AG04450 (cell line): ENCODE data around the gene GNA15. TPM values are rescaled to one million over a fixed set of nuclear protein-coding genes. Genes with fewer than 3 reads are reported as not detected.
"Not testable (repeated sequence)": the region's sequence is repeated elsewhere in the genome, so short reads cannot be mapped to it uniquely, and the experiment has no call there.

ENCODE experiments used
- CTCF ChIA-PET: fragments of 300-600, 350-600 bp; formaldehyde crosslinking; extraction: SDS; loops from one replicate; lab custom pipeline; 2022; ENCODE audit warnings: antibody characterized with exemption, inconsistent platforms; lab: Charles Lee
- POLR2A ChIA-PET: fragments of 350-600 bp; formaldehyde crosslinking; extraction: SDS; loops from one replicate; lab custom pipeline; 2021; ENCODE audit warnings: antibody characterized with exemption, inconsistent platforms; lab: Yijun Ruan, JAX
- DNase-seq: peaks from one replicate; pipeline ENCODE4 v3.0.0-alpha.2; 2011; ENCODE audit warnings: low read depth, low spot score
- H3K27ac ChIP-seq: one replicate; pipeline ENCODE4 v1.5.1; 2012; ENCODE audit warnings: low read depth, low read length, control low read depth
- H3K27me3 ChIP-seq: one replicate; pipeline ENCODE4 v1.6.0; 2012; ENCODE audit warnings: low read length; ENCODE audit not compliant: control insufficient read depth, insufficient read depth
- H3K4me3 ChIP-seq: 2 replicates; pipeline ENCODE4 v1.5.1; 2011; ENCODE audit warnings: mild to moderate bottlenecking, low read depth, low read length, control low read depth
- H3K9me3 ChIP-seq: 2 replicates; pipeline ENCODE4 v1.5.1; 2012; ENCODE audit warnings: low read length; ENCODE audit not compliant: control insufficient read depth, insufficient read depth
- CTCF ChIP-seq: IDR thresholded peaks from 2 replicates; pipeline ENCODE4 v1.5.1; 2011; ENCODE audit warnings: low read depth, low read length, control low read depth, inconsistent platforms
- polyA plus RNA-seq: library from polyadenylated mRNA; depleted of rRNA; stranded (reverse); fragments of >200 nt; gene quantifications from 2 replicates; pipeline ENCODE4 v1.2.3, GENCODE V29; 2011

Gene GNA15
- polyA plus RNA-seq, 1 experiment: not detected

GRCh38 chr19:3201911-3202310 is 66.1 kb downstream of the GNA15 start:
- DNase-seq: no peak
- Histone ChIP-seq H3K9me3 (no peaks in the 10 kb centered on the region; the same call in 1 of the 2 replicates), H3K4me3 (no peak overlapping the region), H3K27ac (no peak overlapping the region), H3K27me3 (no peaks in the 10 kb centered on the region)
- no peak for TF ChIP-seq CTCF
- POLR2A ChIA-PET: no interaction called here
- CTCF ChIA-PET: no interaction called here

- Histone ChIP-seq H3K4me3 (no peak overlapping the region), H3K9me3 (no peaks in the 10 kb centered on the region; the same call in 1 of the 2 replicates), H3K27ac (no peak overlapping the region), H3K27me3 (no peaks in the 10 kb centered on the region)
- TF ChIP-seq CTCF: no peak
- POLR2A ChIA-PET: no interaction called here
- CTCF ChIA-PET: no interaction called here
- DNase-seq: no peak
These were observed 66.5 kb downstream of the GNA15 start for GRCh38 chr19:3202346-3202745.

GRCh38 chr19:3202895-3203294 is 67.1 kb downstream of the GNA15 start:
- H3K27me3 ChIP-seq, POLR2A ChIA-PET, H3K9me3 ChIP-seq, CTCF ChIA-PET, H3K4me3 ChIP-seq, H3K27ac ChIP-seq, DNase-seq: not testable (repeated sequence)

DNA sequence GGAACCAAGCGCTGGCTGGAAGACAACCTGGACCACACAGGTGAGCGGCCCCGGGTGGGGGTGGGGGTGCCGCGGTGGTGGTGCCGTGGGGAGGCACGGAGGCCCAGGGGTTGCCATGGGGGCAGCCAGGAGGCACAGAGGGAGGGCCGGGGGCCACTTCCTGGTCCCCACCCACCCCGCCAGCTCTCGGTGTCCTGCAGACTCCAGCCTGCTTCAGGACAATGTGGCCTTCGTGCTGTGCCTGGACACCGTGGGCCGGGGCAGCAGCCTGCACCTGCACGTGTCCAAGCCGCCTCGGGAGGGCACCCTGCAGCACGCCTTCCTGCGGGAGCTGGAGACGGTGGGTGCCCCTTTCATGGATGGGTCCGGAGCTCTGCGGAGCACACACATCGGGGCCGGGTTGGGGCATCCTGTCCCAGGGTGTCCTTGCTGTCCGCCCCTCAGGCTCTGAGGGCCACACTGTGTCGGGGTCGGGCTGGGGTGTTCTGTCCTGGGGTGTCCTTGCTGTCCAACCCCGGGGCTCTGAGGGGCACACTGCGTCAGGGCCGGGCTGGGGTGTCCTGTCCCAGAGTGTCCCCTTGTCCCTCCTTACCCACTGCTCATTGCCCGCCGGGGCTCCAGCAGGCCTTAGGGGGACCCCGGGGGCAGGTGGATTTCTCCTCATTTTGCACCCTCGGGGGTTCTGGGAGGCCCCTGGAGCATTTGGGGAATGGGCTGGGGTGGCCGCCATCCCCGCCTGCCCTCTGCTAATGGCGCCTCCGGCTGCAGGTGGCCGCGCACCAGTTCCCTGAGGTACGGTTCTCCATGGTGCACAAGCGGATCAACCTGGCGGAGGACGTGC is 68.2 kb downstream of the GNA15 start:
- no peak for TF ChIP-seq CTCF
- Histone ChIP-seq H3K9me3 (no peaks in the 10 kb centered on the region; the same call in 1 of the 2 replicates), H3K4me3 (no peak overlapping the region), H3K27me3 (no peaks in the 10 kb centered on the region), H3K27ac (no peak overlapping the region)
- ChIA-PET POLR2A (no interaction called here), CTCF (no interaction called here)
- no peak for DNase-seq

DNA sequence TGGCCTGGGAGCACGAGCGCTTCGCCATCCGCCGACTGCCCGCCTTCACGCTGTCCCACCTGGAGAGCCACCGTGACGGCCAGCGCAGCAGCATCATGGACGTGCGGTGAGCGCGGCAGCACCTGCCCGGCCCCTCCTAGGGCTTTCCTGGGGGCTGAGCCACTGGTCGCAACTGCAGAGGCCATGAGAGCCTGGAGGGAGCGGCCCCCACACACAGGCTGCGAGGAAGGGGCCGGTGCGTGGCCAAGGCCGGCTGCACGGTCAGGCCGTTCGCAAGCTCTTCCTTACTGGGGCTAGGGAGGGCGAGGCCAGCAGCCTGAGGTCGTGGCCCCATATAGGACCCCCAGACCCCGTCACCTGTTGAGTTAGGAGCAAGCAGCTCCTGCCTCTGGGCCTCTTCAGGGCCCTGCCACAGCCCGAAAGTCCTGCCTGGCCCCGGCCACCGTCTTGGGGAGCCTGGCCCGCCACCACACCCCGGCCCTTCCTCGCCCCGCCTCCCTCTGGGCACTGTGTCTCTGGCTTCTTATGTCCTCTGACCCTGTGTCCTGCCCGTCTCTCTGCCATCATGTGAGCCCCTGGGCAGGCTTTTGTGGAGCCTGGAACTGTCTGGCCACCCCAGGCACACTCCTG is 68.9 kb downstream of the GNA15 start:
- Histone ChIP-seq H3K27me3 (no peaks in the 10 kb centered on the region), H3K4me3 (no peak overlapping the region), H3K27ac (no peak overlapping the region), H3K9me3 (no peaks in the 10 kb centered on the region; the same call in 1 of the 2 replicates)
- DNase-seq: no peak
- no peak for TF ChIP-seq CTCF
- ChIA-PET CTCF (no interaction called here), POLR2A (no interaction called here)
